K562 (cell line): ENCODE results near the gene NDC1. TPM values are rescaled to one million over a fixed set of nuclear protein-coding genes. Genes with fewer than 3 reads are reported as not detected.

ENCODE experiments used
- ATAC-seq: fragments of 200-7000 bp; cut with Tn5 transposase; 3 replicates; pipeline ENCODE4 v1.9.1; 2020; ENCODE audit warnings: moderate library complexity
- BruUV-seq: library from RNA; stranded (reverse); fragments of 400-500 nt; replicated peaks from 2 replicates; lab custom pipeline; 2021; lab: Mats Ljungman, UMichigan
- CTCF ChIA-PET: fragments of 300-600 bp; formaldehyde crosslinking; extraction: SDS; loops from one replicate; lab custom pipeline; 2021; ENCODE audit warnings: low intra/inter-chr PET ratio; lab: Yijun Ruan, JAX
- POLR2A ChIA-PET: fragments of 300-600, 350-650 bp; sonication (Branson Sonifier 250); formaldehyde crosslinking; extraction: SDS; loops from one replicate; lab custom pipeline; 2021; ENCODE audit warnings: antibody characterized with exemption, inconsistent platforms; lab: Yijun Ruan, JAX
- DNase-seq, 4 experiments: peaks; one replicate each; pipeline versions ENCODE4 v3.0.0 to v3.0.0-alpha.2; 2011 to 2018; ENCODE audit warnings: low spot score in 3 of 4, mixed read lengths in 3 of 4; ENCODE audit errors: extremely low read depth in 1 of 4
- FAIRE-seq: peaks from 2 replicates; lab custom pipeline; 2011; peaks lifted over from hg19 to GRCh38; lab: Jason Lieb, UNC
- H2AFZ ChIP-seq: 2 replicates; pipeline ENCODE4 v1.6.0; 2011; ENCODE audit warnings: low read depth, low read length, control low read depth, inconsistent platforms
- H3K27ac ChIP-seq: fragments of 200-600 bp; 3 replicates; pipeline ENCODE4 v1.8.0; 2011; ENCODE audit warnings: low read depth, mild to moderate bottlenecking, control low read depth, inconsistent platforms, low read length, moderate library complexity, mixed read lengths; ENCODE audit errors: extremely low read depth
- H3K27me3 ChIP-seq, 2 experiments: fragments of 300-600 bp in 1 of 2; 2 replicates in 1 of 2; 3 replicates in 1 of 2; pipeline versions ENCODE4 v1.6.0 to v1.8.0; 2011; ENCODE audit warnings: inconsistent platforms in 2 of 2, low read length in 2 of 2, mild to moderate bottlenecking in 1 of 2, mixed read lengths in 1 of 2, moderate library complexity in 1 of 2; ENCODE audit not compliant: control insufficient read depth in 2 of 2, insufficient read depth in 2 of 2
- H3K36me3 ChIP-seq: fragments of 300-600 bp; 3 replicates; pipeline ENCODE4 v1.8.0; 2011; ENCODE audit warnings: mild to moderate bottlenecking, low read length, inconsistent platforms; ENCODE audit not compliant: control insufficient read depth, insufficient read depth
- H3K4me1 ChIP-seq, 2 experiments: fragments of 200-600 bp in 1 of 2; replicated peaks in 1 of 2; 2 replicates in 1 of 2; 3 replicates in 1 of 2; pipeline versions ENCODE4 v1.5.1 to v1.8.0; 2011; ENCODE audit warnings: inconsistent platforms in 2 of 2, low read length in 2 of 2, mild to moderate bottlenecking in 1 of 2, mixed read lengths in 1 of 2, moderate library complexity in 1 of 2; ENCODE audit not compliant: control insufficient read depth in 2 of 2, insufficient read depth in 2 of 2
- H3K4me2 ChIP-seq: 2 replicates; pipeline ENCODE4 v1.6.1; 2011; ENCODE audit warnings: low read length, control low read depth, inconsistent platforms, mixed read lengths; ENCODE audit not compliant: insufficient read depth
- H3K4me3 ChIP-seq: fragments of 200-600 bp; sonication (generic), shearing (Covaris generic); 2 replicates; pipeline ENCODE4 v1.5.1; 2016; ENCODE audit warnings: control low read depth, inconsistent platforms
- H3K79me2 ChIP-seq: fragments of 200-600 bp; 3 replicates; pipeline ENCODE4 v1.8.0; 2011; ENCODE audit warnings: low read length, inconsistent platforms; ENCODE audit not compliant: control insufficient read depth, insufficient read depth
- H3K9ac ChIP-seq, 2 experiments: 2 replicates each; pipeline versions ENCODE4 v1.6.0 to v1.6.1; 2011; ENCODE audit warnings: low read depth in 2 of 2, low read length in 2 of 2, control low read depth in 1 of 2, inconsistent platforms in 1 of 2, mild to moderate bottlenecking in 1 of 2, mixed read lengths in 1 of 2; ENCODE audit not compliant: insufficient read depth in 1 of 2
- H3K9me1 ChIP-seq: one replicate; pipeline ENCODE4 v1.6.0; 2011; ENCODE audit warnings: inconsistent platforms, mild to moderate bottlenecking, low read length, moderate library complexity; ENCODE audit not compliant: control insufficient read depth, insufficient read depth
- H3K9me3 ChIP-seq: replicated peaks from 2 replicates; pipeline ENCODE4 v1.5.1; 2011; ENCODE audit warnings: low read depth, low read length, inconsistent platforms; ENCODE audit not compliant: control insufficient read depth, insufficient read depth
- H4K20me1 ChIP-seq: replicated peaks from 2 replicates; pipeline ENCODE4 v1.6.1; 2011; ENCODE audit warnings: low read length, inconsistent platforms, mixed read lengths; ENCODE audit not compliant: control insufficient read depth, insufficient read depth
- CEBPG ChIP-seq, 3 experiments: fragments of 200-800 bp in 1 of 3; sonication (Bioruptor generic) in 1 of 3; sonication (generic) in 1 of 3; formaldehyde crosslinking in 1 of 3; IDR thresholded peaks in 2 of 3; conservative IDR thresholded peaks in 1 of 3; 2 replicates each; pipeline versions ENCODE4 v1.6.1 to v1.8.0; 2016 to 2022; ENCODE audit warnings: missing compliant biosample characterization in 2 of 3, missing genetic modification characterization in 2 of 3, mild to moderate bottlenecking in 1 of 3, missing genetic modification reagents in 1 of 3
- EP300 ChIP-seq: IDR thresholded peaks from 2 replicates; pipeline ENCODE4 v1.6.1; 2012; ENCODE audit warnings: low read length, improper control_type of control experiment
- GATAD2A ChIP-seq: fragments of 450-650 bp; IDR thresholded peaks from 2 replicates; pipeline ENCODE4 v1.6.1; 2017
- HNRNPK ChIP-seq: fragments of 200-400 bp; formaldehyde crosslinking; IDR thresholded peaks from one replicate; pipeline ENCODE4 v1.6.1; 2018; ENCODE audit warnings: mild to moderate bottlenecking, low read depth, low read length; ENCODE audit not compliant: poor library complexity, severe bottlenecking
- MEIS2 ChIP-seq: fragments of 450-650 bp; IDR thresholded peaks from 2 replicates; pipeline ENCODE4 v1.6.1; 2014; ENCODE audit warnings: mild to moderate bottlenecking; ENCODE audit not compliant: partially characterized antibody
- TEAD1 ChIP-seq, 2 experiments: fragments of 450-650 bp in 1 of 2; sonication (generic) in 1 of 2; formaldehyde crosslinking; IDR thresholded peaks; 2 replicates each; pipeline versions ENCODE4 v1.4.0 to v1.8.0; 2020 to 2022; ENCODE audit warnings: mild to moderate bottlenecking in 2 of 2, missing genetic modification reagents in 1 of 2
- TEAD4 ChIP-seq, 2 experiments: sonication (generic) in 1 of 2; formaldehyde crosslinking in 1 of 2; IDR thresholded peaks; 2 replicates each; pipeline versions ENCODE4 v1.6.1 to v1.8.0; 2012 to 2022; ENCODE audit warnings: borderline replicate concordance in 1 of 2, inconsistent platforms in 1 of 2, low read length in 1 of 2, mild to moderate bottlenecking in 1 of 2, missing genetic modification reagents in 1 of 2
- THAP12 ChIP-seq: fragments of 250-450 bp; sonication (Bioruptor Pico); IDR thresholded peaks from 2 replicates; pipeline ENCODE4 v1.9.0; 2021; ENCODE audit warnings: mild to moderate bottlenecking, inconsistent platforms
- TRIM28 ChIP-seq: fragments of 450-650 bp; IDR thresholded peaks from 2 replicates; pipeline ENCODE4 v1.6.1; 2017
- ZNF318 ChIP-seq, 2 experiments: fragments of 450-650 bp; IDR thresholded peaks; 2 replicates each; pipeline ENCODE4 v1.6.1; 2016; ENCODE audit warnings: mild to moderate bottlenecking in 2 of 2, borderline replicate concordance in 1 of 2, low read depth in 1 of 2, moderate library complexity in 1 of 2
- ZNF586 ChIP-seq: fragments of 450-650 bp; formaldehyde crosslinking; conservative IDR thresholded peaks from 2 replicates; pipeline ENCODE4 v1.4.0; 2020; ENCODE audit warnings: mild to moderate bottlenecking, moderate library complexity
- WGBS: fragments of 100-300 bp; shearing (Covaris generic); methylation state at CpG from one replicate; pipeline ENCODE4 v1.1.6; 2016; ENCODE audit warnings: low coverage, mixed read lengths; ENCODE audit not compliant: insufficient coverage; ENCODE audit errors: missing lambda C conversion rate; 5-methylcytosine and 5-hydroxymethylcytosine counted together
- in situ Hi-C: fragments of 300-500 bp; cut with MboI; formaldehyde crosslinking; loops from 4 replicates; pipeline ENCODE4 v1.15.0; 2018; ENCODE audit warnings: inconsistent platforms, mixed read lengths
- intact Hi-C: fragments of 100-400 bp; cut with micrococcal nuclease; formaldehyde crosslinking; loops from 2 replicates; pipeline ENCODE4 v1.14.2; 2022
- polyA plus RNA-seq, 8 experiments: library from polyadenylated mRNA; depleted of rRNA in 4 of 8; stranded (reverse) in 5 of 8; unstranded in 3 of 8; fragments of >200 nt; fragmentation: Nextera tagmentation in 2 of 8; fragmentation: Illumina TruSeq in 1 of 8; extraction: Ambion mirVana in 2 of 8; extraction: Trizol in 1 of 8; gene quantifications; 2 replicates each; pipeline versions ENCODE4 v1.2.1 to v1.2.3, GENCODE V29; 2011 to 2014; ENCODE audit warnings: inconsistent platforms in 1 of 8, missing spikeins in 1 of 8
- total RNA-seq, 7 experiments: library from RNA; depleted of rRNA in 6 of 7; stranded (reverse); fragments of >200 nt in 6 of 7; fragmentation: Illumina TruSeq in 2 of 7; extraction: Trizol in 2 of 7; gene quantifications; 2 replicates each; pipeline versions ENCODE4 v1.2.1 to v1.2.3, GENCODE V29; 2011 to 2021; ENCODE audit warnings: low replicate concordance in 1 of 7

The NDC1 gene
- total and polyA plus RNA-seq, 9 of the 15 experiments (the other 6 are each of a cell fraction or from before 2014, with no cell fraction given) = 26.9 to 102 (median 64.5) TPM

GRCh38 chr1:53769780-53770179, 68.3 kb downstream of the NDC1 start:
- no TSS peak for BruUV-seq
- no peak for DNase-seq
- Histone ChIP-seq H3K27me3 (no peaks in the 10 kb centered on the region), H3K9me1 (no peaks in the 10 kb centered on the region), H3K4me1 (no peaks in the 10 kb centered on the region), H3K27ac (no peak overlapping the region), H3K9ac (no peak overlapping the region), H3K79me2 (no peaks in the 10 kb centered on the region), H3K9me3 (no peaks in the 10 kb centered on the region), H4K20me1 (no peaks in the 10 kb centered on the region), H3K4me3 (no peak overlapping the region), H2AFZ (no peak overlapping the region), H3K4me2 (no peak overlapping the region), H3K36me3 (peaks cover 89% of the 10 kb centered on the region)
- in situ Hi-C loops (no loop called here), intact Hi-C loops (loop anchor here (10.0 kb wide), 1 partner anchor 185 kb away; no protein-coding TSS in a partner anchor)
- CTCF ChIA-PET = no interaction called here
- no peak for ATAC-seq
- POLR2A ChIA-PET = no interaction called here
- FAIRE-seq = no peak
- WGBS = 40% methylated on average over 1 of the region's 1 CpG
- no peak for TF ChIP-seq THAP12 (CRISPR knock-in tag)
- no peak for TF ChIP-seq TEAD4 (IDR thresholded peaks at IDR 0.05; ENCODE audit: low read length)
- no peak for TF ChIP-seq TEAD4 (CRISPR knock-in tag; IDR thresholded peaks at IDR 0.05; ENCODE audit: borderline replicate concordance)
- TF ChIP-seq EP300 = peak; percentile 56; the same call in 1 of the 2 replicates
- TF ChIP-seq GATAD2A = no peak
- peak; percentile 53 for TF ChIP-seq MEIS2
- TF ChIP-seq ZNF318 (IDR thresholded peaks at IDR 0.05; ENCODE audit: borderline replicate concordance in 1 of 2, low read depth in 1 of 2) = peak in 1 of 2 experiments; percentile 59; a peak in 1 of 4 replicates
- no peak for TF ChIP-seq ZNF586 (CRISPR knock-in tag)
- TF ChIP-seq HNRNPK = no peak
- no peak for TF ChIP-seq TRIM28
- peak in 1 of 2 experiments; percentile 47; a peak in 1 of 4 replicates for TF ChIP-seq TEAD1 (CRISPR knock-in tag; IDR thresholded peaks at IDR 0.05)
- TF ChIP-seq CEBPG (CRISPR knock-in tag; IDR thresholded peaks at IDR 0.05) = no peak
- TF ChIP-seq CEBPG (tag; conservative IDR thresholded peaks at IDR 0.05 in 1 of 2, IDR thresholded peaks at IDR 0.05 in 1 of 2) = peak; percentile 69 to 92
